Peyer's patch (tissue), 4 donors: Measurements from ENCODE around the gene TMCO4. TPM values are rescaled to one million over a fixed set of nuclear protein-coding genes. Genes with fewer than 3 reads are reported as not detected.

Experiments used
- DNase-seq, 3 donors: peaks; one replicate each; pipeline ENCODE4 v3.0.0-alpha.2; 2017 to 2019
- H3K27ac ChIP-seq, 4 donors: fragments of 200-600 bp; sonication (generic); one replicate each; pipeline ENCODE4 v1.5.1; 2016 to 2019
- H3K27me3 ChIP-seq, 2 donors: fragments of 200-600 bp; sonication (generic); one replicate each; pipeline ENCODE4 v1.5.1; 2019
- H3K36me3 ChIP-seq, 3 donors: fragments of 200-600 bp; sonication (generic); one replicate each; pipeline ENCODE4 v1.5.1; 2016 to 2019
- H3K4me1 ChIP-seq, 4 donors: fragments of 200-600 bp; sonication (generic); one replicate each; pipeline ENCODE4 v1.5.1; 2016 to 2019
- H3K4me3 ChIP-seq, 4 donors: fragments of 200-600 bp; sonication (generic); 1 replicate in 3 of 4; 2 replicates in 1 of 4; pipeline ENCODE4 v1.5.1; 2016 to 2019; ENCODE audit warnings: mild to moderate bottlenecking in 1 of 4
- H3K9me3 ChIP-seq, 4 donors: fragments of 200-600 bp; sonication (generic); one replicate each; pipeline ENCODE4 v1.5.1; 2016 to 2019; ENCODE audit warnings: mild to moderate bottlenecking in 1 of 4
- CTCF ChIP-seq, 6 experiments: fragments of 450-650 bp in 4 of 6; fragments of 200-600 bp in 2 of 6; sonication (generic) in 1 of 6; IDR thresholded peaks; one replicate each; pipeline ENCODE4 v1.5.1; 2017 to 2019; ENCODE audit warnings: antibody characterized with exemption in 6 of 6, mild to moderate bottlenecking in 3 of 6, moderate library complexity in 1 of 6
- POLR2A ChIP-seq, 2 donors: fragments of 450-650 bp; IDR thresholded peaks; one replicate each; pipeline ENCODE4 v1.5.1; 2017; ENCODE audit warnings: antibody characterized with exemption in 2 of 2, mild to moderate bottlenecking in 2 of 2, moderate library complexity in 2 of 2
- total RNA-seq, 4 donors: library from RNA; depleted of rRNA; stranded (reverse); fragments of >200 nt; gene quantifications; one replicate each; pipeline ENCODE4 v1.1.0, GENCODE V29; 2016

TMCO4 gene
- total RNA-seq, 4 donors from 2014 or later: 13.5 to 40.4 (median 26.1) TPM

GRCh38 chr1:19700079-19700777, 99.5 kb downstream of the TMCO4 start:
- Histone ChIP-seq H3K4me3 (no peak overlapping the region), H3K27ac (no peak overlapping the region), H3K4me1 (peaks cover 0 to 2% (median 0%) of the 10 kb centered on the region in 4 donors), H3K9me3 (no peaks in the 10 kb centered on the region), H3K36me3 (peaks cover 0 to 22% (median 0%) of the 10 kb centered on the region in 3 donors), H3K27me3 (no peaks in the 10 kb centered on the region)
- no peak for DNase-seq
- TF ChIP-seq POLR2A (IDR thresholded peaks at IDR 0.05): no peak
- TF ChIP-seq CTCF (IDR thresholded peaks at IDR 0.05): no peak

- TF ChIP-seq CTCF (IDR thresholded peaks at IDR 0.05): no peak
- TF ChIP-seq POLR2A (IDR thresholded peaks at IDR 0.05): no peak
- Histone ChIP-seq H3K27ac (no peak overlapping the region), H3K9me3 (no peaks in the 10 kb centered on the region), H3K27me3 (no peaks in the 10 kb centered on the region), H3K36me3 (peaks cover 0 to 41% (median 0%) of the 10 kb centered on the region in 3 donors), H3K4me3 (no peak overlapping the region), H3K4me1 (no peaks in the 10 kb centered on the region)
- DNase-seq: no peak
Measured at GRCh38 chr1:19698181-19698580, 101.5 kb downstream of the TMCO4 start.

- DNase-seq: no peak
- H3K27me3 ChIP-seq: no peaks in the 10 kb centered on the region
- H3K36me3 ChIP-seq: peaks cover 0 to 46% (median 0%) of the 10 kb centered on the region in 3 donors
- H3K4me3 ChIP-seq: no peak overlapping the region
- H3K9me3 ChIP-seq: no peaks in the 10 kb centered on the region
- H3K4me1 ChIP-seq: no peaks in the 10 kb centered on the region
- TF ChIP-seq CTCF (IDR thresholded peaks at IDR 0.05) (no peak), POLR2A (IDR thresholded peaks at IDR 0.05) (no peak)
- no peak overlapping the region for H3K27ac ChIP-seq
Measured at GRCh38 chr1:19696820-19697219, 102.9 kb downstream of the TMCO4 start.

GRCh38 chr1:19695772-19696171, 103.9 kb downstream of the TMCO4 start:
- Histone ChIP-seq H3K27ac (no peak overlapping the region), H3K4me1 (no peaks in the 10 kb centered on the region), H3K4me3 (no peak overlapping the region), H3K36me3 (peaks cover 0 to 50% (median 0%) of the 10 kb centered on the region in 3 donors), H3K27me3 (no peaks in the 10 kb centered on the region), H3K9me3 (no peaks in the 10 kb centered on the region)
- no peak for DNase-seq
- TF ChIP-seq CTCF (IDR thresholded peaks at IDR 0.05) (no peak), POLR2A (IDR thresholded peaks at IDR 0.05) (no peak)

- no peak overlapping the region for H3K4me3 ChIP-seq
- peaks cover 0 to 46% (median 0%) of the 10 kb centered on the region in 3 donors for H3K36me3 ChIP-seq
- peaks cover 0 to 9% (median 0%) of the 10 kb centered on the region in 4 donors for H3K9me3 ChIP-seq
- TF ChIP-seq POLR2A (IDR thresholded peaks at IDR 0.05): no peak
- no peak for TF ChIP-seq CTCF (IDR thresholded peaks at IDR 0.05)
- H3K27ac ChIP-seq: no peak overlapping the region
- DNase-seq: no peak
- no peaks in the 10 kb centered on the region for H3K27me3 ChIP-seq
- no peaks in the 10 kb centered on the region for H3K4me1 ChIP-seq
Measured at GRCh38 chr1:19694298-19694697, 105.4 kb downstream of the TMCO4 start.
